ENCODE results near the gene PLPPR2.

The PLPPR2 gene

DNA sequence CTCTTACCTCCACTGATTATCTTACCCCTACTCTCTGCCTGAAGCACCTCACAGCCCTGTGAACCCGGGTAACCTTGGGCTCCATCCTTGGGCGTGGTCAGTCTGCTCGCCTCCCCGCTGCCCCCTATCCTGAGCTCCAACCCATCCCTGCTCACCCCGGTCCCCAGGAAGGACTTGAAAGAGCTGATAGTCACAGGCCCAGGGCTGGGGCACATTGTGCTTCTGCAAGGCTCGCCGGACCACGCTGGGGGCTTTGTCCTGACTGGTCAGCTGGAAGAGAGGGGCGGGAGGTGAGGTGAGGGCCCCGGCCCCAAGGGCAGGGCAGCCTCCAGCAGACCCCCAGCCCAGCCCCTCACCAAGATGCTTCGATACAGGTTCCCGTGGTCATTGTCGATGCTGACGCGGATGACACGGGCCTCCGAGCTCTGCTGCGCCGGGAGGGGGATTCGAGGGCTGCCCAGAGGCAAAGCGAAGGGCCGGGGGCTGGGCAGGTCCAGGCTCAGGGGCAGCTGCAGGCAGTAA, 41.9 kb downstream of the PLPPR2 start:
- no peaks in the 10 kb centered on the region for H3K79me1 ChIP-seq (ENCODE audit: low read length)
- H3K36me3 ChIP-seq (ENCODE audit: control insufficient read depth in 1 of 2, insufficient read depth in 2 of 2, low read length in 2 of 2): peaks cover 23 to 26% of the 10 kb centered on the region in 2 experiments
- no peak overlapping the region for H4K91ac ChIP-seq (ENCODE audit: low read depth, low read length)
- H3K79me2 ChIP-seq (ENCODE audit: control insufficient read depth, insufficient read depth, low read length, poor library complexity): no peaks in the 10 kb centered on the region
- H2BK12ac ChIP-seq (ENCODE audit: low read length): no peak overlapping the region
- no peak overlapping the region for H3K27ac ChIP-seq (ENCODE audit: low read depth, low read length)
- no peak for DNase-seq
- H3K23ac ChIP-seq (ENCODE audit: low read length): no peak overlapping the region
- no peak overlapping the region for H2BK120ac ChIP-seq (ENCODE audit: insufficient read depth, low read length, poor library complexity)
- H4K12ac ChIP-seq (ENCODE audit: low read depth, low read length): no peak overlapping the region
- H3K9ac ChIP-seq (ENCODE audit: low read length): no peak overlapping the region
- no peak overlapping the region for H3K4me2 ChIP-seq (ENCODE audit: low read length)
- no peaks in the 10 kb centered on the region for H3K27me3 ChIP-seq (ENCODE audit: insufficient read depth, low read length)
- no CpG with 5 or more reads among the region's 22 CpGs for WGBS (ENCODE audit: extremely low coverage, insufficient coverage, insufficient read length)
- H2AK5ac ChIP-seq (ENCODE audit: low read length): no peak overlapping the region
- H2AFZ ChIP-seq (ENCODE audit: insufficient read depth, low read length, poor library complexity): no peak overlapping the region
- H3K18ac ChIP-seq (ENCODE audit: low read length): no peak overlapping the region
- H3K4me1 ChIP-seq (ENCODE audit: control insufficient read depth in 1 of 2, insufficient read depth in 2 of 2, low read length in 2 of 2): no peaks in the 10 kb centered on the region
- H3K4me3 ChIP-seq (ENCODE audit: low read depth, low read length): no peak overlapping the region
- H4K8ac ChIP-seq (ENCODE audit: low read depth, low read length): no peak overlapping the region
- H3K9me3 ChIP-seq (ENCODE audit: insufficient read depth, low read depth, low read length): no peaks in the 10 kb centered on the region
- H3K4ac ChIP-seq (ENCODE audit: low read depth, low read length): no peak overlapping the region
- no peak overlapping the region for H3K14ac ChIP-seq (ENCODE audit: low read length)
- no peak overlapping the region for H2BK5ac ChIP-seq (ENCODE audit: low read depth, low read length, poor library complexity)

DNA sequence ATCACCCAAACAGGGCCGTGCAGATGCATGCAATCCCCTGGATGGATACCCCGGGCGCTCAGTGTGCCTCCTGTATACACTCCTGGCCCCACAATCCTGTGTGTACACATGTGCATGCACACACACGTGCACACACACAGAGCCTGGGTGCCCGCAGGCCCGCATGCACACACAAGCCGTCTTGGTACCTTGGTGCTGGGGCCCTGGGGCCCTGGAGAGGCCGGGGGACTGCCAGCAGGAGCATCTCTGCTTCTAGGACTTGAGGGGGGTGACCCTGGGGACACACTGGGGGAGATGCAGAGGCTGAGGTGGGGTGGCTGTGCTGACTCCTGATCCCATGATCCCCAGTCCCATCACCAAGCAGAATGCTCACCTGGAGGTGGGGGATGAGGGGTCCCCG, 44.4 kb downstream of the PLPPR2 start:
- no peak overlapping the region for H3K4ac ChIP-seq (ENCODE audit: low read depth, low read length)

DNA sequence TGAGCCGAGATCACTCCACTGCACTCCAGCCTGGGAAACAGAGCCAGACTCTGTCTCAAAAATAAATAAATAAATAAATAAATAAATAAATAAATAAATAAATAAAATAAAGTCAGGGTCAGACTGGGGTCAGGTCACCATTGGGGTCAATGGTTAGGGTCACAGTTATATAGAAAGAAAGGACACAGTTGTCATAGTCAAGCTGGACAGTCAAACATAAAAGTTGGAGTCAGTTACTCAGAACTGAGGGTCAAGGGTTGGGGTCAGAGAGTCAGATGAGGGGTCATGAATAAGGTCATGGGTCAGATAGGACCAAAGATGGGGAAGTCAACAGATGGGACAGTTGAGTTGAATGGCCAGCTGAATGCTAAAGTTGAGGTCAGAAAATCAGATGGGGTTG, 45.6 kb downstream of the PLPPR2 start:
- Histone ChIP-seq H3K27me3 (ENCODE audit: insufficient read depth, low read length) (no peaks in the 10 kb centered on the region), H3K4ac (ENCODE audit: low read depth, low read length) (no peak overlapping the region), H3K79me1 (ENCODE audit: low read length) (no peaks in the 10 kb centered on the region), H3K23ac (ENCODE audit: low read length) (no peak overlapping the region), H2AFZ (ENCODE audit: insufficient read depth, low read length, poor library complexity) (no peak overlapping the region), H4K8ac (ENCODE audit: low read depth, low read length) (no peak overlapping the region), H3K79me2 (ENCODE audit: control insufficient read depth, insufficient read depth, low read length, poor library complexity) (no peaks in the 10 kb centered on the region), H2BK5ac (ENCODE audit: low read depth, low read length, poor library complexity) (no peak overlapping the region), H3K36me3 (ENCODE audit: control insufficient read depth in 1 of 2, insufficient read depth in 2 of 2, low read length in 2 of 2) (peaks cover 34 to 36% of the 10 kb centered on the region in 2 experiments), H4K91ac (ENCODE audit: low read depth, low read length) (no peak overlapping the region), H3K27ac (ENCODE audit: low read depth, low read length) (no peak overlapping the region), H3K9me3 (ENCODE audit: insufficient read depth, low read depth, low read length) (peaks cover 1% of the 10 kb centered on the region), H2BK120ac (ENCODE audit: insufficient read depth, low read length, poor library complexity) (no peak overlapping the region), H4K12ac (ENCODE audit: low read depth, low read length) (no peak overlapping the region), H3K14ac (ENCODE audit: low read length) (no peak overlapping the region), H3K4me1 (ENCODE audit: control insufficient read depth in 1 of 2, insufficient read depth in 2 of 2, low read length in 2 of 2) (no peaks in the 10 kb centered on the region), H2AK5ac (ENCODE audit: low read length) (no peak overlapping the region), H3K4me2 (ENCODE audit: low read length) (no peak overlapping the region), H3K9ac (ENCODE audit: low read length) (no peak overlapping the region), H3K18ac (ENCODE audit: low read length) (no peak overlapping the region), H2BK12ac (ENCODE audit: low read length) (no peak overlapping the region), H3K4me3 (ENCODE audit: low read depth, low read length) (no peak overlapping the region)
- DNase-seq: no peak
- WGBS (ENCODE audit: extremely low coverage, insufficient coverage, insufficient read length): no CpG with 5 or more reads among the region's 1 CpG

More for the DNA sequence above, 44.4 kb downstream of the PLPPR2 start:
- H3K36me3 ChIP-seq (ENCODE audit: control insufficient read depth in 1 of 2, insufficient read depth in 2 of 2, low read length in 2 of 2): peaks cover 32 to 33% of the 10 kb centered on the region in 2 experiments
- H2BK120ac ChIP-seq (ENCODE audit: insufficient read depth, low read length, poor library complexity): no peak overlapping the region
- H2AK5ac ChIP-seq (ENCODE audit: low read length): no peak overlapping the region
- H4K91ac ChIP-seq (ENCODE audit: low read depth, low read length): no peak overlapping the region
- H3K18ac ChIP-seq (ENCODE audit: low read length): no peak overlapping the region
- no peak overlapping the region for H3K23ac ChIP-seq (ENCODE audit: low read length)
- no peak overlapping the region for H3K27ac ChIP-seq (ENCODE audit: low read depth, low read length)
- H2AFZ ChIP-seq (ENCODE audit: insufficient read depth, low read length, poor library complexity): no peak overlapping the region
- DNase-seq: no peak
- no peak overlapping the region for H4K8ac ChIP-seq (ENCODE audit: low read depth, low read length)
- no peak overlapping the region for H2BK5ac ChIP-seq (ENCODE audit: low read depth, low read length, poor library complexity)
- no peak overlapping the region for H3K4me3 ChIP-seq (ENCODE audit: low read depth, low read length)
- H3K27me3 ChIP-seq (ENCODE audit: insufficient read depth, low read length): no peaks in the 10 kb centered on the region
- no peaks in the 10 kb centered on the region for H3K79me1 ChIP-seq (ENCODE audit: low read length)
- H3K79me2 ChIP-seq (ENCODE audit: control insufficient read depth, insufficient read depth, low read length, poor library complexity): no peaks in the 10 kb centered on the region
- no peaks in the 10 kb centered on the region for H3K4me1 ChIP-seq (ENCODE audit: control insufficient read depth in 1 of 2, insufficient read depth in 2 of 2, low read length in 2 of 2)
- no CpG with 5 or more reads among the region's 9 CpGs for WGBS (ENCODE audit: extremely low coverage, insufficient coverage, insufficient read length)
- H3K9me3 ChIP-seq (ENCODE audit: insufficient read depth, low read depth, low read length): no peaks in the 10 kb centered on the region
- H2BK12ac ChIP-seq (ENCODE audit: low read length): no peak overlapping the region
- H4K12ac ChIP-seq (ENCODE audit: low read depth, low read length): no peak overlapping the region
- H3K9ac ChIP-seq (ENCODE audit: low read length): no peak overlapping the region
- no peak overlapping the region for H3K4me2 ChIP-seq (ENCODE audit: low read length)
- H3K14ac ChIP-seq (ENCODE audit: low read length): no peak overlapping the region

- no peak overlapping the region for H3K14ac ChIP-seq (ENCODE audit: low read length)
- no peak overlapping the region for H3K4ac ChIP-seq (ENCODE audit: low read depth, low read length)
- no peak overlapping the region for H4K91ac ChIP-seq (ENCODE audit: low read depth, low read length)
- H2AFZ ChIP-seq (ENCODE audit: insufficient read depth, low read length, poor library complexity): no peak overlapping the region
- no peak overlapping the region for H2BK5ac ChIP-seq (ENCODE audit: low read depth, low read length, poor library complexity)
- no peak overlapping the region for H4K8ac ChIP-seq (ENCODE audit: low read depth, low read length)
- H3K9me3 ChIP-seq (ENCODE audit: insufficient read depth, low read depth, low read length): peaks cover 1% of the 10 kb centered on the region
- no peak overlapping the region for H3K27ac ChIP-seq (ENCODE audit: low read depth, low read length)
- H2AK5ac ChIP-seq (ENCODE audit: low read length): no peak overlapping the region
- no peak for DNase-seq
- H2BK120ac ChIP-seq (ENCODE audit: insufficient read depth, low read length, poor library complexity): no peak overlapping the region
- H3K36me3 ChIP-seq (ENCODE audit: control insufficient read depth in 1 of 2, insufficient read depth in 2 of 2, low read length in 2 of 2): peaks cover 37 to 39% of the 10 kb centered on the region in 2 experiments
- H3K18ac ChIP-seq (ENCODE audit: low read length): no peak overlapping the region
- H3K4me3 ChIP-seq (ENCODE audit: low read depth, low read length): no peak overlapping the region
- H3K79me2 ChIP-seq (ENCODE audit: control insufficient read depth, insufficient read depth, low read length, poor library complexity): no peaks in the 10 kb centered on the region
- no peak overlapping the region for H3K4me2 ChIP-seq (ENCODE audit: low read length)
- WGBS (ENCODE audit: extremely low coverage, insufficient coverage, insufficient read length): no CpG with 5 or more reads among the region's 9 CpGs
- H3K27me3 ChIP-seq (ENCODE audit: insufficient read depth, low read length): no peaks in the 10 kb centered on the region
- no peak overlapping the region for H2BK12ac ChIP-seq (ENCODE audit: low read length)
- H3K9ac ChIP-seq (ENCODE audit: low read length): no peak overlapping the region
- H3K23ac ChIP-seq (ENCODE audit: low read length): no peak overlapping the region
- H3K79me1 ChIP-seq (ENCODE audit: low read length): no peaks in the 10 kb centered on the region
- H3K4me1 ChIP-seq (ENCODE audit: control insufficient read depth in 1 of 2, insufficient read depth in 2 of 2, low read length in 2 of 2): no peaks in the 10 kb centered on the region
- no peak overlapping the region for H4K12ac ChIP-seq (ENCODE audit: low read depth, low read length)
Observed at GRCh38 chr19:11401808-11402543, 46.7 kb downstream of the PLPPR2 start.

Measured in trophoblast cell (in vitro differentiated cells and primary cell).